HG03280 (cell line): ENCODE measurements around the gene MOSPD2.

Experiments used
- ATAC-seq: cut with Tn5 transposase; IDR thresholded peaks from one replicate; pipeline ENCODE4 v1.9.1; 2021; ENCODE audit warnings: mild to moderate bottlenecking, moderate library complexity; ENCODE audit not compliant: unreplicated experiment

Gene MOSPD2

DNA sequence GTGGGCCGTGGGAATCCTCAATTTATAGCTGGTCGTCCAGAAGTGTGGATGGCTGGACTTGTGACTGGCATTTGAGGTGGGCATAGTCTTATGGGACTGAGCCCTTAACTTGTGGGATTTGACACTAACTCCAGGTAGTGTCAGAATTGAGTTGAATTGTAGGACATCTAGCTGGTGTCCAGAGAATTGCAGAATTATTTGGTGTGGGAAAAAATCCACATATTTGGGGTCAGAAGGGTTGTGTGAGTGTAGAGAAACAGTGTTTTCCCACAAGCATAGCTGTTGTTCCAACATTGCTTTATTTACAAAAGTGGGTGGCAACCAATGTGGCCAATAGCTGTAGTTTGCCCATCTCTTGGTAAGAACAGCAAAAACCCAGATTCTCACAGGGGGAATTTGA lies 91.3 kb downstream of the MOSPD2 start:
- ATAC-seq = no peak
